SHP77 (cell line): Measurements from ENCODE around the gene DOK1.

Source experiments
- DNase-seq, 2 experiments: peaks; one replicate each; lab custom pipeline; 2025; lab: John Stamatoyannopoulos, UW

DOK1 gene

GRCh38 chr2:74553892-74554819 lies at the start of gene DOK1, which contains the start of gene LOXL3:
TSS of gene DOK1 (plus strand) at chr2:74554720. CDS start at chr2:74554755, 35 bp downstream.
TSS of gene LOXL3 (minus strand) at chr2:74553942. CDS start at chr2:74552634, 1,308 bp downstream.
- DNase-seq: peak; percentile 57 to 74

- DNase-seq: no peak
Observed at GRCh38 chr2:74505448-74506246, 48.9 kb upstream of the DOK1 start.

GRCh38 chr2:74507145-74507925 lies 47.2 kb upstream of the DOK1 start, which contains the start of gene PCGF1:
TSS of gene PCGF1 (minus strand) at chr2:74507695. CDS start at chr2:74507668, 27 bp downstream.
- DNase-seq: peak; percentile 96 to 97

GRCh38 chr2:74507926-74508520 lies 46.5 kb upstream of the DOK1 start:
- DNase-seq: peak in 1 of 2 experiments; percentile 39

GRCh38 chr2:74510272-74510671 lies 44.2 kb upstream of the DOK1 start:
- no peak for DNase-seq

GRCh38 chr2:74511104-74511989 lies 43.2 kb upstream of the DOK1 start:
- DNase-seq: no peak

GRCh38 chr2:74512744-74513604 lies 41.5 kb upstream of the DOK1 start:
- no peak for DNase-seq

GRCh38 chr2:74513605-74514367 lies 40.7 kb upstream of the DOK1 start:
- no peak for DNase-seq

GRCh38 chr2:74514368-74515270 lies 39.9 kb upstream of the DOK1 start, which contains the start of gene TLX2:
TSS of gene TLX2 (plus strand) at chr2:74514450. CDS start at chr2:74514807, 357 bp downstream.
- no peak for DNase-seq

GRCh38 chr2:74515271-74515980 lies 39.1 kb upstream of the DOK1 start:
- no peak for DNase-seq

- DNase-seq: no peak
Observed at GRCh38 chr2:74515981-74516633, 38.4 kb upstream of the DOK1 start.

GRCh38 chr2:74516650-74517049 lies 37.9 kb upstream of the DOK1 start:
- DNase-seq: no peak

GRCh38 chr2:74522516-74522915 lies 32.0 kb upstream of the DOK1 start:
- no peak for DNase-seq

GRCh38 chr2:74524005-74524404 lies 30.5 kb upstream of the DOK1 start:
- no peak for DNase-seq

- no peak for DNase-seq
Observed at GRCh38 chr2:74524955-74525716, 29.4 kb upstream of the DOK1 start.
